ENCODE measurements around the gene CHRNG. TPM values are rescaled to one million over a fixed set of nuclear protein-coding genes. Genes with fewer than 3 reads are reported as not detected.
A peak's percentile ranks its signal among the peaks of the same experiment; 100 is the strongest.
"Not testable (repeated sequence)": the region's sequence is repeated elsewhere in the genome, so short reads cannot be mapped to it uniquely, and the experiment has no call there.

Gene CHRNG
- total and polyA plus RNA-seq, 2 donors (not counting 1 experiment from before 2014, with no cell fraction given): not detected

GRCh38 chr2:232567721-232568120 is 28.2 kb downstream of the CHRNG start:
- Histone ChIP-seq H3K27me3 (ENCODE audit: control insufficient read depth, insufficient read depth, low read length) (no peaks in the 10 kb centered on the region), H3K4me3 (replicated peaks in 1 of 4; ENCODE audit: control extremely low read depth in 1 of 4, insufficient read depth in 1 of 4, low read depth in 3 of 4, low read length in 4 of 4) (no peak overlapping the region), H3K36me3 (ENCODE audit: control insufficient read depth, insufficient read depth, low read length) (peaks cover 12% of the 10 kb centered on the region), H3K4me2 (ENCODE audit: extremely low read depth, insufficient read depth, low read length) (no peak overlapping the region), H2AFZ (ENCODE audit: low read length) (no peak overlapping the region), H3K79me2 (ENCODE audit: control insufficient read depth, insufficient read depth, low read length) (no peaks in the 10 kb centered on the region), H4K20me1 (ENCODE audit: control insufficient read depth, extremely low read depth, insufficient read depth, low read length) (no peaks in the 10 kb centered on the region), H3K4me1 (ENCODE audit: control insufficient read depth, extremely low read depth, insufficient read depth, low read length) (peaks cover 2% of the 10 kb centered on the region), H3K9ac (ENCODE audit: insufficient read depth, low read length) (no peak overlapping the region), H3K27ac (ENCODE audit: insufficient read depth, low read length) (peak overlapping the region; percentile 64), H3K9me3 (ENCODE audit: control insufficient read depth, insufficient read depth, low read depth, low read length) (no peaks in the 10 kb centered on the region)
- no peak for DNase-seq (ENCODE audit: low read depth in 2 of 2)
- TF ChIP-seq CTCF (conservative IDR thresholded peaks at IDR 0.05 in 1 of 2, IDR thresholded peaks at IDR 0.05 in 1 of 2; ENCODE audit: low read depth in 1 of 2, low read length in 2 of 2) (no peak), EZH2 (IDR thresholded peaks at IDR 0.05; ENCODE audit: low read length, missing control alignments) (no peak)

- Histone ChIP-seq H3K36me3 (ENCODE audit: control insufficient read depth, insufficient read depth, low read length) (peaks cover 12% of the 10 kb centered on the region), H4K20me1 (ENCODE audit: control insufficient read depth, extremely low read depth, insufficient read depth, low read length) (no peaks in the 10 kb centered on the region), H2AFZ (ENCODE audit: low read length) (no peak overlapping the region), H3K27me3 (ENCODE audit: control insufficient read depth, insufficient read depth, low read length) (no peaks in the 10 kb centered on the region), H3K9ac (ENCODE audit: insufficient read depth, low read length) (no peak overlapping the region), H3K4me3 (replicated peaks in 1 of 4; ENCODE audit: control extremely low read depth in 1 of 4, insufficient read depth in 1 of 4, low read depth in 3 of 4, low read length in 4 of 4) (no peak overlapping the region), H3K79me2 (ENCODE audit: control insufficient read depth, insufficient read depth, low read length) (no peaks in the 10 kb centered on the region), H3K9me3 (ENCODE audit: control insufficient read depth, insufficient read depth, low read depth, low read length) (no peaks in the 10 kb centered on the region), H3K4me2 (ENCODE audit: extremely low read depth, insufficient read depth, low read length) (no peak overlapping the region), H3K4me1 (ENCODE audit: control insufficient read depth, extremely low read depth, insufficient read depth, low read length) (peaks cover 2% of the 10 kb centered on the region), H3K27ac (ENCODE audit: insufficient read depth, low read length) (peak overlapping the region; percentile 64)
- no peak for TF ChIP-seq CTCF (conservative IDR thresholded peaks at IDR 0.05 in 1 of 2, IDR thresholded peaks at IDR 0.05 in 1 of 2; ENCODE audit: low read depth in 1 of 2, low read length in 2 of 2)
- no peak for TF ChIP-seq EZH2 (IDR thresholded peaks at IDR 0.05; ENCODE audit: low read length, missing control alignments)
- peak; percentile 84 to 86 for DNase-seq (ENCODE audit: low read depth in 2 of 2)
Observed at GRCh38 chr2:232568161-232568560, 28.7 kb downstream of the CHRNG start.

GRCh38 chr2:232569541-232569940 is 30.0 kb downstream of the CHRNG start:
- DNase-seq (ENCODE audit: low read depth in 2 of 2): no peak

GRCh38 chr2:232570481-232570880 is 31.0 kb downstream of the CHRNG start:
- not testable (repeated sequence) for H3K9ac ChIP-seq (ENCODE audit: insufficient read depth, low read length); H3K4me3 ChIP-seq (replicated peaks in 1 of 4; ENCODE audit: control extremely low read depth in 1 of 4, insufficient read depth in 1 of 4, low read depth in 3 of 4, low read length in 4 of 4); H3K9me3 ChIP-seq (ENCODE audit: control insufficient read depth, insufficient read depth, low read depth, low read length); H2AFZ ChIP-seq (ENCODE audit: low read length); H3K79me2 ChIP-seq (ENCODE audit: control insufficient read depth, insufficient read depth, low read length); H3K27me3 ChIP-seq (ENCODE audit: control insufficient read depth, insufficient read depth, low read length); DNase-seq (ENCODE audit: low read depth in 2 of 2); H3K4me1 ChIP-seq (ENCODE audit: control insufficient read depth, extremely low read depth, insufficient read depth, low read length); H3K27ac ChIP-seq (ENCODE audit: insufficient read depth, low read length); H3K4me2 ChIP-seq (ENCODE audit: extremely low read depth, insufficient read depth, low read length); H4K20me1 ChIP-seq (ENCODE audit: control insufficient read depth, extremely low read depth, insufficient read depth, low read length)
- peaks cover 12% of the 10 kb centered on the region for H3K36me3 ChIP-seq (ENCODE audit: control insufficient read depth, insufficient read depth, low read length)

More at GRCh38 chr2:232569541-232569940, 30.0 kb downstream of the CHRNG start:
- Histone ChIP-seq H2AFZ (ENCODE audit: low read length) (no peak overlapping the region), H3K27me3 (ENCODE audit: control insufficient read depth, insufficient read depth, low read length) (no peaks in the 10 kb centered on the region), H4K20me1 (ENCODE audit: control insufficient read depth, extremely low read depth, insufficient read depth, low read length) (no peaks in the 10 kb centered on the region), H3K9me3 (ENCODE audit: control insufficient read depth, insufficient read depth, low read depth, low read length) (no peaks in the 10 kb centered on the region), H3K4me2 (ENCODE audit: extremely low read depth, insufficient read depth, low read length) (no peak overlapping the region), H3K36me3 (ENCODE audit: control insufficient read depth, insufficient read depth, low read length) (peaks cover 13% of the 10 kb centered on the region), H3K27ac (ENCODE audit: insufficient read depth, low read length) (no peak overlapping the region), H3K9ac (ENCODE audit: insufficient read depth, low read length) (no peak overlapping the region), H3K4me1 (ENCODE audit: control insufficient read depth, extremely low read depth, insufficient read depth, low read length) (peaks cover 2% of the 10 kb centered on the region), H3K79me2 (ENCODE audit: control insufficient read depth, insufficient read depth, low read length) (no peaks in the 10 kb centered on the region), H3K4me3 (replicated peaks in 1 of 4; ENCODE audit: control extremely low read depth in 1 of 4, insufficient read depth in 1 of 4, low read depth in 3 of 4, low read length in 4 of 4) (no peak overlapping the region)
- TF ChIP-seq CTCF (conservative IDR thresholded peaks at IDR 0.05 in 1 of 2, IDR thresholded peaks at IDR 0.05 in 1 of 2; ENCODE audit: low read depth in 1 of 2, low read length in 2 of 2) (no peak), EZH2 (IDR thresholded peaks at IDR 0.05; ENCODE audit: low read length, missing control alignments) (no peak)
